Endothelial cell (in vitro differentiated cells): ENCODE results near the gene NATD1. TPM values are rescaled to one million over a fixed set of nuclear protein-coding genes. Genes with fewer than 3 reads are reported as not detected.
A peak's percentile ranks its signal among the peaks of the same experiment; 100 is the strongest.

Experiments
- DNase-seq: peaks from one replicate; pipeline ENCODE4 v3.0.0; 2021; ENCODE audit warnings: low spot score
- H3K27ac Mint-ChIP-seq: one replicate; pipeline ENCODE4 v1.8.0; 2021; ENCODE audit warnings: mixed read lengths, inconsistent platforms; ENCODE audit not compliant: unreplicated experiment
- H3K27me3 Mint-ChIP-seq: one replicate; pipeline ENCODE4 v1.8.0; 2021; ENCODE audit warnings: mild to moderate bottlenecking, moderate library complexity, mixed read lengths, inconsistent platforms; ENCODE audit not compliant: unreplicated experiment
- H3K36me3 Mint-ChIP-seq: one replicate; pipeline ENCODE4 v1.8.0; 2021; ENCODE audit warnings: mild to moderate bottlenecking, low read depth, mixed read lengths, inconsistent platforms; ENCODE audit not compliant: unreplicated experiment
- H3K4me1 Mint-ChIP-seq: one replicate; pipeline ENCODE4 v1.8.0; 2021; ENCODE audit warnings: mild to moderate bottlenecking, mixed read lengths, inconsistent platforms; ENCODE audit not compliant: unreplicated experiment
- H3K4me3 Mint-ChIP-seq: one replicate; pipeline ENCODE4 v1.8.0; 2021; ENCODE audit warnings: mild to moderate bottlenecking, mixed read lengths, inconsistent platforms; ENCODE audit not compliant: unreplicated experiment
- H3K9me3 Mint-ChIP-seq: one replicate; pipeline ENCODE4 v1.8.0; 2021; ENCODE audit warnings: mixed read lengths, inconsistent platforms; ENCODE audit not compliant: unreplicated experiment
- CTCF ChIP-seq: fragments of 200-600 bp; sonication (generic); IDR thresholded peaks from one replicate; pipeline ENCODE4 v1.5.0; 2021; ENCODE audit warnings: antibody characterized with exemption; ENCODE audit not compliant: unreplicated experiment
- total RNA-seq: library from RNA; stranded (reverse); fragmentation: NEBNext Ultra II Directional; extraction: Animal tissue kit (Norgen Biotek cat#: 25700); gene quantifications from one replicate; pipeline ENCODE4 v1.2.1, GENCODE V29; 2021; ENCODE audit not compliant: unreplicated experiment

Gene NATD1
- total RNA-seq, 1 donor from 2014 or later, result 30.3 TPM

DNA sequence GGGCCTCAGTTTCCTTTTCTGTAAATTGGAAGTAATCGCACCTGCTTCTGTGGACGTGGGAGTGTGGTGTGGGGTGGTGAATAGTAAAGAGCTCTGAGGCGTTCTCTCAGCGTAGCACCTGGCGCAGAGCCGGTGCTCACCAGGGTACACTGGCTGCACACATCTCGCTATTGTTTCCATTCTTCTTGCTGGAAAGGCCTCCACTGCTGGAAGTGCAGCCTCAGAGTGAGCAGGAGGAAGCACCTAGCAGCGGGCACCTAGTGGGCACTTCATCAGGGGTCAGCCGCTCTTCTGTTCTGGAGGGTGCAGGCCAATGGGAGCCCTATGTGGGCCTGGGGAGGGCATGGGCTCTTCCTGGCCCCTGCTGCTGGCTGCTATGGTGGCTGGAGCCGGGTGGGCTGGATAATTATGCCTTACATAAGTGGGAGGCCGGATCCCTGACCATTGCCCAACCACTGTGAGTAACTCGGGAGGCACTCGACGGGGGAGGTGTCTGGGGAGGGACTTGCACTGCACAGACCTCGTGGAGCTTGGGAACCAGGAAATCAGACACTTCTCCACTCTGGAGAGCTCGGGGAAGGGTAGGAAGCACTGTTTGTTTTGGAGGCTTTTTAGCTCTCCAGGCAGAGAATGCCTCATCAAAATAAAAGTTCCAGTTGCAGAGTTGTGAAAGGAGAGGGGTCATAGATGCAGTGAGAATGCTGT lies 33.0 kb upstream of the NATD1 start:
- peak overlapping the region; percentile 97 for H3K4me3 Mint-ChIP-seq
- H3K36me3 Mint-ChIP-seq, result peaks cover 10% of the 10 kb centered on the region
- TF ChIP-seq CTCF, result no peak
- H3K9me3 Mint-ChIP-seq, result no peaks in the 10 kb centered on the region
- H3K4me1 Mint-ChIP-seq, result peaks cover 34% of the 10 kb centered on the region
- peaks cover 21% of the 10 kb centered on the region for H3K27me3 Mint-ChIP-seq
- peak; percentile 50 for DNase-seq
- peak overlapping the region; percentile 92 for H3K27ac Mint-ChIP-seq

- peaks cover 17% of the 10 kb centered on the region for H3K27me3 Mint-ChIP-seq
- no peaks in the 10 kb centered on the region for H3K9me3 Mint-ChIP-seq
- H3K36me3 Mint-ChIP-seq, result peaks cover 7% of the 10 kb centered on the region
- H3K4me3 Mint-ChIP-seq, result peak overlapping the region; percentile 97
- DNase-seq, result no peak
- no peak for TF ChIP-seq CTCF
- H3K4me1 Mint-ChIP-seq, result peaks cover 33% of the 10 kb centered on the region
- H3K27ac Mint-ChIP-seq, result peak overlapping the region; percentile 92
These were observed 32.2 kb upstream of the NATD1 start for GRCh38 chr17:21285164-21286065.

GRCh38 chr17:21284319-21285163 lies 31.3 kb upstream of the NATD1 start, which contains the start of gene MAP2K3:
TSS of gene MAP2K3 (plus strand) at chr17:21284711. CDS start at chr17:21284921, 210 bp downstream.
- DNase-seq, result peak; percentile 98
- H3K4me1 Mint-ChIP-seq, result peaks cover 36% of the 10 kb centered on the region
- H3K4me3 Mint-ChIP-seq, result peak within 1 kb of the TSS; percentile 97
- H3K27ac Mint-ChIP-seq, result peak within 1 kb of the TSS; percentile 92
- H3K36me3 Mint-ChIP-seq, result peaks cover 6% of the 10 kb centered on the region
- peaks cover 19% of the 10 kb centered on the region for H3K27me3 Mint-ChIP-seq
- H3K9me3 Mint-ChIP-seq, result no peaks in the 10 kb centered on the region
- TF ChIP-seq CTCF, result no peak

DNA sequence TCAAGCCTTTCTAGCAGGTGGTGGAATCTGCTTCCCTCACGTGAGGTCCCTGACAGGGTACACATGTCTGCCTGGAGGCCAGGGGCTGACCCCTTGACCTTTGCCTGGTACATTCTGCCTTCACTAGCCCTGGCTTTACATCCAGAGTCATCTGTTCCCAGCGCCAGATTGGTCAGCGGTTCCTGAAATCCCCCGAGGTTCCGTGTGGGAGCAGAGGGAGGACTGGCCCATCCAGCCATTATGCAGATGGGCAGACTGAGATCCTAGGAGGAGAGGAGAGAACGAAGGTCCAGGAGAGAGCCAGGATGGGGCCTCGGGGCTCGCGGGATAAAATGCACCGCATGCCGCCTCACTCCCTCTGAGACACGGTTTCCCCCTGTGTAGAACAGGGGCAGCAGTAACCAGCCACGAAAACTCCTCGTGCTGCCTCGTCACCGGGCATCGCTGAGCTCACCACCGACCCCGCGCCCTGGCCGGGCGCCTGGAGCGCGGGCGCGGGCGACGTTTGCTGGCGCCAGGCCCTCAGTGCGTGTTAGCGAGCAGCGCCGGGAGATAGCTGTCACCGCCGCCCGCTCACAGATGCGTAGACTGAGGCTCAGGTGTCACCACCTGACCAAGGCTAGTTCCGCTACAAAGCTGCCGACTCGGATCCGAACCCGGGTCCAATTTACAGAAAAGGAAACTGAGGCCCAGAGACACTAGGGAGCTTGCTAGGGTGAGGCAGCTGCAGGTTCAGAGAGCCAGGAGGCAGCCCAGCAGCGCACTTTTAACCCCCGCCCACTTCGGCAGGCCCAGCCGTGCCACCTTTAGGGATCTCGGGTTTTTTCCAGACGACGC lies 30.5 kb upstream of the NATD1 start:
- DNase-seq, result no peak
- peaks cover 6% of the 10 kb centered on the region for H3K36me3 Mint-ChIP-seq
- no peak for TF ChIP-seq CTCF
- no peaks in the 10 kb centered on the region for H3K9me3 Mint-ChIP-seq
- no peak overlapping the region for H3K27ac Mint-ChIP-seq
- peaks cover 41% of the 10 kb centered on the region for H3K4me1 Mint-ChIP-seq
- H3K27me3 Mint-ChIP-seq, result peaks cover 16% of the 10 kb centered on the region
- peak overlapping the region; percentile 86 for H3K4me3 Mint-ChIP-seq
